WI38 (cell line): ENCODE results near the gene IL4.

Source experiments
- H3K4me3 ChIP-seq: 2 replicates; pipeline ENCODE4 v1.5.1; 2011; ENCODE audit warnings: low read depth, mild to moderate bottlenecking, control low read depth, low read length
- CTCF ChIP-seq: IDR thresholded peaks from 2 replicates; pipeline ENCODE4 v1.5.1; 2012; ENCODE audit warnings: low read depth, mild to moderate bottlenecking, control low read depth, low read length

The IL4 gene

GRCh38 chr5:132665574-132666080, 8.2 kb upstream of the IL4 start:
- no peak overlapping the region for H3K4me3 ChIP-seq
- no peak for TF ChIP-seq CTCF

- no peak overlapping the region for H3K4me3 ChIP-seq
- no peak for TF ChIP-seq CTCF
Measured at GRCh38 chr5:132666310-132667123, 7.3 kb upstream of the IL4 start.

GRCh38 chr5:132667309-132667708, 6.5 kb upstream of the IL4 start:
- TF ChIP-seq CTCF, result no peak
- no peak overlapping the region for H3K4me3 ChIP-seq

- TF ChIP-seq CTCF, result no peak
Measured at GRCh38 chr5:132667761-132668705, 5.8 kb upstream of the IL4 start.

GRCh38 chr5:132668706-132669454, 4.9 kb upstream of the IL4 start:
- TF ChIP-seq CTCF, result no peak
- H3K4me3 ChIP-seq, result no peak overlapping the region

More at GRCh38 chr5:132667761-132668705, 5.8 kb upstream of the IL4 start:
- no peak overlapping the region for H3K4me3 ChIP-seq

GRCh38 chr5:132669455-132669820, 4.4 kb upstream of the IL4 start:
- no peak overlapping the region for H3K4me3 ChIP-seq
- no peak for TF ChIP-seq CTCF
